Fibroblast of lung (primary cell): ENCODE measurements around the gene CMSS1.

Experiments
- EZH2 ChIP-seq: IDR thresholded peaks from 2 replicates; pipeline ENCODE4 v1.5.1; 2012; ENCODE audit warnings: low read length, control low read depth, mild to moderate bottlenecking; ENCODE audit errors: missing control alignments
- TF ChIP-seq, protein P1 (sequence below), 2 donors: IDR thresholded peaks in 1 of 2; conservative IDR thresholded peaks in 1 of 2; 1 replicate in 1 of 2; 2 replicates in 1 of 2; pipeline ENCODE4 v1.5.1; 2011 to 2012; ENCODE audit warnings: low read length in 2 of 2, control low read depth in 1 of 2, inconsistent platforms in 1 of 2, low read depth in 1 of 2, mild to moderate bottlenecking in 1 of 2

DNA sequence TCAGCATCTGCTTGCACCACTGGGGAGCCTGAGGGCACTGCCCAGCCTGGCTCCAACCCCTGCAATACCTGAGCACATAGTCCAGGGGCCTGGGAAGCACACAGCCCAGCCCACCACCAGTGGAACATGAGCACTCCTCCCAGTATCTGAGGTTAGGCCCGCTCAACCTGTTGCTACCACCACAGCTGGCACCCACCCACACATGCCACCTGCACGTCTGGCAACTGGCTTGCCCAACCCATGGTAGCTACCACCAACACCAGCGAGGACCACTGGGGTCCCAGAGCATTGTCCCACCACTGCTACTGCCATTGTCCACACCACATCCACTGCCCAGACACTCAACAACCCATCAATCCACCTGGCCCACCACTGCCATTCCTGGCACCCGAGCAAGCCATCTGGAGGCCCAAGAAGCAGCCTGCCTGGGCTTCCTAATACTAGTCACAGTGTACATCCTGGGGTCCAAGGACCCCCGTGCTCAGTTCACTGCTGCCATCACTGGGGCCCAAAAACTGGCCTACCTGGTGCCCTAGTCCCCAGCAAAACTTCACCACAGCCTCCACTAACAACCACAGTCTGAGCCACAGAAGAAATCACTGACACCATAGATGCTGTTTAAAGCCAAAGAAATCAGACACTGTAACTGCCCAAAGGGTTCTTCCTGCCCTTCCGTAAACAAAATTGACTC, 381.1 kb downstream of the CMSS1 start:
- TF ChIP-seq, protein P1, sequence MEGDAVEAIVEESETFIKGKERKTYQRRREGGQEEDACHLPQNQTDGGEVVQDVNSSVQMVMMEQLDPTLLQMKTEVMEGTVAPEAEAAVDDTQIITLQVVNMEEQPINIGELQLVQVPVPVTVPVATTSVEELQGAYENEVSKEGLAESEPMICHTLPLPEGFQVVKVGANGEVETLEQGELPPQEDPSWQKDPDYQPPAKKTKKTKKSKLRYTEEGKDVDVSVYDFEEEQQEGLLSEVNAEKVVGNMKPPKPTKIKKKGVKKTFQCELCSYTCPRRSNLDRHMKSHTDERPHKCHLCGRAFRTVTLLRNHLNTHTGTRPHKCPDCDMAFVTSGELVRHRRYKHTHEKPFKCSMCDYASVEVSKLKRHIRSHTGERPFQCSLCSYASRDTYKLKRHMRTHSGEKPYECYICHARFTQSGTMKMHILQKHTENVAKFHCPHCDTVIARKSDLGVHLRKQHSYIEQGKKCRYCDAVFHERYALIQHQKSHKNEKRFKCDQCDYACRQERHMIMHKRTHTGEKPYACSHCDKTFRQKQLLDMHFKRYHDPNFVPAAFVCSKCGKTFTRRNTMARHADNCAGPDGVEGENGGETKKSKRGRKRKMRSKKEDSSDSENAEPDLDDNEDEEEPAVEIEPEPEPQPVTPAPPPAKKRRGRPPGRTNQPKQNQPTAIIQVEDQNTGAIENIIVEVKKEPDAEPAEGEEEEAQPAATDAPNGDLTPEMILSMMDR (conservative IDR thresholded peaks at IDR 0.05 in 1 of 2, IDR thresholded peaks at IDR 0.05 in 1 of 2; ENCODE audit: low read depth in 1 of 2, low read length in 2 of 2), result no peak
- no peak for TF ChIP-seq EZH2
